OCI-LY7 (cell line): ENCODE measurements around the gene PDZRN3. TPM values are rescaled to one million over a fixed set of nuclear protein-coding genes. Genes with fewer than 3 reads are reported as not detected.

Experiments used
- BruUV-seq: library from RNA; stranded (reverse); fragments of 400-500 nt; replicated peaks from 2 replicates; lab custom pipeline; 2021; lab: Mats Ljungman, UMichigan
- CTCF ChIA-PET: fragments of 300-600 bp; sonication (Branson Sonifier 250); formaldehyde crosslinking; loops from one replicate; lab custom pipeline; 2022; ENCODE audit warnings: antibody characterized with exemption; ENCODE audit not compliant: unreplicated experiment; lab: Charles Lee
- POLR2A ChIA-PET: fragments of 300-600 bp; sonication (Branson Sonifier 250); formaldehyde crosslinking; loops from one replicate; lab custom pipeline; 2022; ENCODE audit warnings: antibody characterized with exemption; lab: Charles Lee
- DNase-seq: peaks from one replicate; pipeline ENCODE4 v3.0.0-alpha.2; 2015; ENCODE audit warnings: low spot score
- H2AFZ ChIP-seq: fragments of 200-600 bp; sonication (generic), shearing (Covaris generic); 2 replicates; pipeline ENCODE4 v1.6.1; 2014; ENCODE audit warnings: mild to moderate bottlenecking, antibody characterized with exemption, low read length, moderate library complexity
- H3K27ac ChIP-seq: fragments of 200-600 bp; sonication (generic); 2 replicates; pipeline ENCODE4 v1.5.1; 2014; ENCODE audit warnings: mixed run types, low read depth, mild to moderate bottlenecking, moderate library complexity, low read length, inconsistent platforms; ENCODE audit not compliant: poor library complexity, severe bottlenecking
- H3K36me3 ChIP-seq: fragments of 200-600 bp; sonication (generic); 2 replicates; pipeline ENCODE4 v1.6.1; 2014; ENCODE audit warnings: mild to moderate bottlenecking, antibody characterized with exemption, low read length, moderate library complexity, mixed read lengths; ENCODE audit not compliant: insufficient read depth
- H3K4me1 ChIP-seq: fragments of 200-600 bp; sonication (generic); 2 replicates; pipeline ENCODE4 v1.5.1; 2014; ENCODE audit warnings: mild to moderate bottlenecking, low read length; ENCODE audit not compliant: insufficient read depth, poor library complexity, severe bottlenecking
- H3K4me2 ChIP-seq: fragments of 200-600 bp; sonication (generic); 2 replicates; pipeline ENCODE4 v1.6.1; 2014; ENCODE audit warnings: mild to moderate bottlenecking, low read length
- H3K4me3 ChIP-seq: fragments of 200-600 bp; sonication (generic); 2 replicates; pipeline ENCODE4 v1.5.1; 2014; ENCODE audit warnings: mild to moderate bottlenecking, low read depth, low read length; ENCODE audit not compliant: poor library complexity, severe bottlenecking
- H3K79me2 ChIP-seq: fragments of 200-600 bp; sonication (generic); 2 replicates; pipeline ENCODE4 v1.6.1; 2016; ENCODE audit warnings: low read depth, mild to moderate bottlenecking, low read length, moderate library complexity, mixed read lengths; ENCODE audit not compliant: insufficient read depth
- H3K9me2 ChIP-seq: fragments of 200-600 bp; sonication (generic); 2 replicates; pipeline ENCODE4 v1.6.1; 2016; ENCODE audit warnings: mild to moderate bottlenecking, low read length, mixed read lengths; ENCODE audit not compliant: insufficient read depth
- H3K9me3 ChIP-seq: fragments of 200-600 bp; sonication (generic); 2 replicates; pipeline ENCODE4 v1.6.1; 2014; ENCODE audit warnings: mild to moderate bottlenecking, mixed run types, low read length, mixed read lengths
- H4K20me1 ChIP-seq: fragments of 200-600 bp; sonication (generic); 2 replicates; pipeline ENCODE4 v1.6.1; 2014; ENCODE audit warnings: mild to moderate bottlenecking, antibody characterized with exemption, low read length, moderate library complexity, mixed read lengths; ENCODE audit not compliant: insufficient read depth
- EZH2phosphoT487 ChIP-seq: fragments of 200-600 bp; sonication (generic); IDR thresholded peaks from 2 replicates; pipeline ENCODE4 v1.6.1; 2018; ENCODE audit warnings: low read depth, borderline replicate concordance, mild to moderate bottlenecking, mixed run types, antibody characterized with exemption, low read length, moderate library complexity, mixed read lengths
- intact Hi-C: fragments of 100-400 bp; cut with micrococcal nuclease; formaldehyde crosslinking; loops from one replicate; pipeline ENCODE4 v1.10.0; 2022; ENCODE audit not compliant: unreplicated experiment
- total RNA-seq, 2 experiments: library from RNA; depleted of rRNA in 1 of 2; stranded (reverse); fragments of >200 nt in 1 of 2; shearing (Covaris generic) in 1 of 2; gene quantifications; 2 replicates each; pipeline ENCODE4 v1.2.3, GENCODE V29; 2014 to 2022
- TF ChIP-seq, protein P1 (sequence below): fragments of 200-600 bp; sonication (generic); conservative IDR thresholded peaks from 2 replicates; pipeline ENCODE4 v1.5.1; 2014; ENCODE audit warnings: mild to moderate bottlenecking, antibody characterized with exemption, low read length, moderate library complexity, mixed read lengths

PDZRN3 gene
- total RNA-seq, 2 experiments from 2014 or later, result 0.95 TPM; not detected in 1

DNA sequence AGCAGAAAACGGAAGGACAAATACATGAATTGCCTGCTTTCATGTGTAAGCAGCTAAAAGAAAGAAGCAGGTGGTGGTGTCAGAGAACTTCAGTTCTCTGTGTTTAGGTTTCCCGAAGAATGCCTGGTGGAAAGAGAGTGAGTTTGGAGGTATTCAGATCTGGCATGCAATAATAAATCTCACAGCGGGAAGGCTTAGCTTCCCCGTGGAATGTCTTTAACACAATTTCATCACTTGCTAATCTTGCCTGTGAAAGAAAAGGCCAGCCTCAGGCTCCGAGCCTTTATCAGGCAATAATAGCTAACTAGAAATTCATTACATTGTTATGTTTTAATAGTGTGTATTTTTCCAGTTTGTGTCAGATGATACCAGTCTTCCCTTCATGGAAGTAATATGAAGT, 220.3 kb downstream of the PDZRN3 start:
- POLR2A ChIA-PET, result no interaction called here
- H3K9me3 ChIP-seq, result no peaks in the 10 kb centered on the region
- no peaks in the 10 kb centered on the region for H3K36me3 ChIP-seq
- no peaks in the 10 kb centered on the region for H3K9me2 ChIP-seq
- no peak overlapping the region for H2AFZ ChIP-seq
- intact Hi-C loops, result no loop called here
- no peaks in the 10 kb centered on the region for H3K79me2 ChIP-seq
- CTCF ChIA-PET, result no interaction called here
- no peaks in the 10 kb centered on the region for H4K20me1 ChIP-seq
- no peak for DNase-seq
- no peak overlapping the region for H3K27ac ChIP-seq
- no peak overlapping the region for H3K4me2 ChIP-seq
- TF ChIP-seq EZH2phosphoT487, result no peak
- TF ChIP-seq, protein P1, sequence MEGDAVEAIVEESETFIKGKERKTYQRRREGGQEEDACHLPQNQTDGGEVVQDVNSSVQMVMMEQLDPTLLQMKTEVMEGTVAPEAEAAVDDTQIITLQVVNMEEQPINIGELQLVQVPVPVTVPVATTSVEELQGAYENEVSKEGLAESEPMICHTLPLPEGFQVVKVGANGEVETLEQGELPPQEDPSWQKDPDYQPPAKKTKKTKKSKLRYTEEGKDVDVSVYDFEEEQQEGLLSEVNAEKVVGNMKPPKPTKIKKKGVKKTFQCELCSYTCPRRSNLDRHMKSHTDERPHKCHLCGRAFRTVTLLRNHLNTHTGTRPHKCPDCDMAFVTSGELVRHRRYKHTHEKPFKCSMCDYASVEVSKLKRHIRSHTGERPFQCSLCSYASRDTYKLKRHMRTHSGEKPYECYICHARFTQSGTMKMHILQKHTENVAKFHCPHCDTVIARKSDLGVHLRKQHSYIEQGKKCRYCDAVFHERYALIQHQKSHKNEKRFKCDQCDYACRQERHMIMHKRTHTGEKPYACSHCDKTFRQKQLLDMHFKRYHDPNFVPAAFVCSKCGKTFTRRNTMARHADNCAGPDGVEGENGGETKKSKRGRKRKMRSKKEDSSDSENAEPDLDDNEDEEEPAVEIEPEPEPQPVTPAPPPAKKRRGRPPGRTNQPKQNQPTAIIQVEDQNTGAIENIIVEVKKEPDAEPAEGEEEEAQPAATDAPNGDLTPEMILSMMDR, result no peak
- no peak overlapping the region for H3K4me3 ChIP-seq
- H3K4me1 ChIP-seq, result no peaks in the 10 kb centered on the region
- BruUV-seq, result no TSS peak

GRCh38 chr3:73403444-73403843, 221.3 kb downstream of the PDZRN3 start:
- no TSS peak for BruUV-seq
- Histone ChIP-seq H3K27ac (no peak overlapping the region), H3K79me2 (no peaks in the 10 kb centered on the region), H3K4me3 (no peak overlapping the region), H3K9me3 (no peaks in the 10 kb centered on the region), H3K4me1 (no peaks in the 10 kb centered on the region), H2AFZ (no peak overlapping the region), H3K4me2 (no peak overlapping the region), H3K36me3 (no peaks in the 10 kb centered on the region), H4K20me1 (no peaks in the 10 kb centered on the region), H3K9me2 (no peaks in the 10 kb centered on the region)
- POLR2A ChIA-PET, result no interaction called here
- CTCF ChIA-PET, result no interaction called here
- TF ChIP-seq EZH2phosphoT487, result no peak
- TF ChIP-seq, protein P1, result no peak
- intact Hi-C loops, result no loop called here
- DNase-seq, result no peak

DNA sequence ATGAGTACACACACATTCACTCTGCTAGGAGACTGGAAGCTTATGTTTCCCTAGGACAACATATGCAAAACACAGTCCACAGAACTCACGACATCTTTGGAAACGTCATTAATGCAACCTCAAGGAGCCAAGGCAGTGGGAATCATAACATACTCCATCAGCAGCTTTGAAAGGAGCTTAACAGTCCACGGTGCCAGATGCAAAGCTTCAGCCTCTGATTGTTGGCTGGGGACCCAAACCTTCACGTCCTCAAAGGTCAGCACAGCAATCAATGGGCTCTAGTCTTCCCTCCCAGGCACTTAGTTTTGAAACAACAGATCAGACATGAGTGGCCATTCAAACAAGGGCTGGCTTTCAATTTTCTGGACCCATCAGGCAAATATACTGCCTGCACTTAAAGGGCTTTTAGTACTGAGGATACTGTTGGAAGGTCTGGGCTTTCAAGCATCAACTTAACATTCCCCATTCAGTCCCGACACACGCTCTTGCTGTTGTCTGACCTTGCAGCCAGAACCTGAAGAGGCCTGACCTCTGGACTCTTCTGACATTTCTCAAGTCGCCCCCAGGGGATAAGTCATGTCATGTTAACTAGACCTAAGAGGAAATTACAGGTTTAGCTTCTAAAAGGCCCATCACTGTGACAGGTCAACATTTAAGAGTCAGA, 223.0 kb downstream of the PDZRN3 start:
- Histone ChIP-seq H3K4me3 (no peak overlapping the region), H3K27ac (no peak overlapping the region), H4K20me1 (no peaks in the 10 kb centered on the region), H3K79me2 (no peaks in the 10 kb centered on the region), H3K4me2 (no peak overlapping the region), H3K4me1 (no peaks in the 10 kb centered on the region), H3K36me3 (no peaks in the 10 kb centered on the region), H3K9me2 (no peaks in the 10 kb centered on the region), H3K9me3 (no peaks in the 10 kb centered on the region), H2AFZ (no peak overlapping the region)
- BruUV-seq, result no TSS peak
- CTCF ChIA-PET, result no interaction called here
- intact Hi-C loops, result no loop called here
- POLR2A ChIA-PET, result interaction anchor here (0.7 kb wide), 1 partner anchor 499 kb away, joined by 3 read pairs; no protein-coding TSS in a partner anchor
- DNase-seq, result no peak
- TF ChIP-seq, protein P1, result no peak
- no peak for TF ChIP-seq EZH2phosphoT487
